Anterior cingulate cortex (tissue), 58 donors: Measurements from ENCODE around the gene ERBB2.
"Not testable (repeated sequence)": the region's sequence is repeated elsewhere in the genome, so short reads cannot be mapped to it uniquely, and the experiment has no call there.

Experiments
- DNase-seq, 58 donors: peaks; one replicate each; lab custom pipeline; 2025; lab: John Stamatoyannopoulos, UW

Gene ERBB2

GRCh38 chr17:39701012-39701783 lies 1.3 kb downstream of the ERBB2 start:
- DNase-seq: no peak

DNA sequence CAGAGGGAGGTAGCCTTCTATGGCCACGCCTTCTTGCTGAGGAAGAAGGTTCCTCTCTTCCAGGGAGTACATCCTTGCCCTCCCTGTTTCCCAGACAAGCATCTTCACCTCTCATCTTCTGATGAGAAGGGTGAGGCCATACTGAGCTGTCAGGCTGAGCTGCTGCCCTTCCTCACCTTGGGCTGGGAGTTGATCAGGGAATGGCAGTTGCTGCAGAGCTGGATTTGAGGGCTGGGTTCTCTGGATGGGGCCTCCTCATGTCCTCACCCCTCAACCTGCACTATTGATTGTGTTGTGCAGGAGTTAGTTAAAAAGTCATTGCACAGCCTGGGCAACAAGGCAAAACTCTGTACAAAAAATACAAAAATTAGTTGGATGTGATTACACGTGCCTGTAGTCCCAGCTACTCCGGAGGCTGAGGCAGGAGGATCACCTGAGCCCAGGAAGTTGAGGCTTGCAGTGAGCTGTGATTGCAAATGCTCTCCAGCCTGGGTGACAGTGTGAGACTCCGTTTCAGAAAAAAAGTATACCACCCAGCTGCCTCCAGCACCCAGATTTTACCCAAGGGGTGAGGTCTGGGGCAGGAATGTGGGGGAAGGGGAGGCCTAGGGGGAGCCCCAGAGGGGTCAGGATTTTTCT lies 2.0 kb downstream of the ERBB2 start:
- no peak for DNase-seq

DNA sequence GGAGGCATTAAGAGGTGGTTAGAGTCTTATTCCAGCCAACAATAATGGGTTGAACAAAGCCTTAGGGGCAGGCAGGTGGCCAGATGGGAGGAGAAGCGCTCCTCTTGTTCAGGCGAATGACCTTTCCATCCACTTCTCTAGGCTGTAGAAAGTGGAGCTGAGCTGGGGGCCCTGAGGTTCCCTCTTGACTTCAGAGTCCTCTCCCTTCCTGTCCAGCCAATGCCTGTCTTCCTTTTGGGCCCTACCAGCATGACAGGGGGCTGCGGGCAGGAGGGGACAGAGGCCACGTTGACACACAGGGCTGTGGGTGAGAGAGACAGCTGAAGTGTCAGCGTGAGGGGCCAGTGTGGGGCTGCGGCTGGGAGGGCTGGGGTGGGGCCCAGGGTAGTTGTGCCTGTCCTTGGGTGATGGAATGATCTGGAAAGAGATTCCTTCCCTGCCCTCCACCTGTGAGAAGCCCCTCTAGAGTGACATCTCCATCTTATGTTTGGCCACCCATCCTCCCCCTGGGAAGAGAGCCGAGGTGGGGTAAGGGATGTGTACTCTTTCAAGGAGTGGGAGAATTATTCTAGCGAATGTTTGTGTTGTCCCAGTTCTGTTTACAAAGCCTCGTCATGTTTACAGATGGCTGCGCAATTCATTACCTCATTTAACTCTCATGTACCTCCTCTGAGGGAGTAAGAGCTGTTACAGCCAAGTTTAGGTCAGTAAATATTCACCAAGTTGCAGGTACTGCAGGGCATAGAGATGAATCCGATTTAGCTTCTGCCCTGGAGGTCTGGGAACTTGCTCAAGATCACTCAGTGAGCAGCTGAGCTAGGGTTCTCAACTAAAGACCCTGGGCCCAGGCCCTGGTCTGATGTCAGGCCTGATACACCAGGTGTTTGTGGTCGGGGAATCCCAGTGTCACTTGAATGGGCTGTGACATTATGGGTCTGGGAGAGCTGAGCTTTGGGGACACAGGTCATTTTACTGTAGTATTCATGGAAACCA lies 3.3 kb downstream of the ERBB2 start:
- DNase-seq: no peak

DNA sequence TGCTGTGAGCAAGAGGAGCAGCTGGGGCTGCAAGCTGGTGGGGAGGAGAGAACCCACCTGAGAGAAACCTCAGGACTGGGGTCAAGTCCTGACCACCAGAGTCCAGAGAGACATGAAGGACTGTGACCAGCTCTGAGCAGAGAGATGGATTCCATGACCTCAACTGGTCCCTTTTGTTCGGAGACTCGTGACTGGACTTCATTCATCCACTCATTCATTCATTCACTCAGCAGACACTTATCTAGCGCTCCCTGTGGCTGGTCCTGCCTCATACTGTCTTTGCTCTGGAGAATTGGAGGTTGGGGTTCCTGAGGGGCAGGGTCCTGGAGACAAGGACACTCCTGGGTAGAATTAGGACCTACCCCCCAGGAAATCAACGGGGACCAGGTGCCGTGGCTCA lies 4.0 kb downstream of the ERBB2 start:
- no peak for DNase-seq

DNA sequence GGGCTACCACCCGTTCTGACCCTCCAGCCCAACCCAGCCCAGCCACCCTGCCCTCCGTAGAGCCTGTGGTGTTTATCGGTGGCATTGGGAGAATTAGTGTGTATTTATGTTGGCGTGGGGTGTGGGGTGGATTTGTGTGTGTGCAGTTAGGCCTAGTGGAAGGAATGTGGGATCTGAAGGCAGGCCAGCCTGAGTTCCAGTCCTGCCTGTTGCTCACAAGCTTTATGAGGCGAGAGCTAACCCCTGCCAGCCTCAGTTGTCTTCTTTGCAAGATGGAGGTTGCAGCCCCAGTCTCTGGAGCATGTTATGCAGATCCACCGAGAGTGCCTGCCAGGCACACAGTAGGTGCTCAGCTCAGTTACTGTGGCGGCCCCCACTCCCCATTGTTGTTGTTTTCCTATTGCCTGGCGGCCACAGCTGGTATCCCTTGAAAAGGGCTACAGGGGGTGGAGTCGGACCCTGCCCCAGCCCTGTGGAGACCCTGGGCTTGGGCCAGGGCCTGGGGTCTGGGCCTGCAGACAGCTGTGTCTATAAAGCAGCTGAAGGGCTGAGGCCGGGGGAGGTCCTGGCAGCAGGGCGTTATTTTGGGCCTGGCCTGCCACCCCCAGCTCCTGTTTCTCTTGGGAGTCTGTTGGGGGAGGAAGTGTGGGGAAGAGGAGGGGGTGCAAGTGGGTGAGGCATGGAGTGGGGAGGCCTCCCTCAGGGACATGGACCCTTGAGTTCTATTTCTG lies 5.1 kb downstream of the ERBB2 start:
- no peak for DNase-seq

- DNase-seq: peak in 3 of 58 donors; percentile 5 to 18 (median 10)
Measured at GRCh38 chr17:39705786-39706348, 6.0 kb downstream of the ERBB2 start.

- no peak for DNase-seq
Measured at GRCh38 chr17:39706383-39706782, 6.5 kb downstream of the ERBB2 start.

DNA sequence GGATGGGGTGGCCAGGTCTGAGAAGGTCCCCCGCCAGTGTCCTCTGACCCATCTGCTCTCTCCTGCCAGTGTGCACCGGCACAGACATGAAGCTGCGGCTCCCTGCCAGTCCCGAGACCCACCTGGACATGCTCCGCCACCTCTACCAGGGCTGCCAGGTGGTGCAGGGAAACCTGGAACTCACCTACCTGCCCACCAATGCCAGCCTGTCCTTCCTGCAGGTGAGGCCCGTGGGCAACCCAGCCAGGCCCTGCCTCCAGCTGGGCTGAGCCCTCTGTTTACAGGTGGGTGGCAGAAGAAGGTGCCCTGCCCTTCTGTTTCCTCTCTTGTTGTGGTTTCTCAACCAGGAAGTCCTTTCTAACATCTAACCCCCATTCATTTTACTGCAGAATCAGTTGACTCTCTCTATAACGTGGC lies 7.1 kb downstream of the ERBB2 start:
- no peak for DNase-seq

GRCh38 chr17:39709319-39709997 lies 9.6 kb downstream of the ERBB2 start:
- DNase-seq: no peak

DNA sequence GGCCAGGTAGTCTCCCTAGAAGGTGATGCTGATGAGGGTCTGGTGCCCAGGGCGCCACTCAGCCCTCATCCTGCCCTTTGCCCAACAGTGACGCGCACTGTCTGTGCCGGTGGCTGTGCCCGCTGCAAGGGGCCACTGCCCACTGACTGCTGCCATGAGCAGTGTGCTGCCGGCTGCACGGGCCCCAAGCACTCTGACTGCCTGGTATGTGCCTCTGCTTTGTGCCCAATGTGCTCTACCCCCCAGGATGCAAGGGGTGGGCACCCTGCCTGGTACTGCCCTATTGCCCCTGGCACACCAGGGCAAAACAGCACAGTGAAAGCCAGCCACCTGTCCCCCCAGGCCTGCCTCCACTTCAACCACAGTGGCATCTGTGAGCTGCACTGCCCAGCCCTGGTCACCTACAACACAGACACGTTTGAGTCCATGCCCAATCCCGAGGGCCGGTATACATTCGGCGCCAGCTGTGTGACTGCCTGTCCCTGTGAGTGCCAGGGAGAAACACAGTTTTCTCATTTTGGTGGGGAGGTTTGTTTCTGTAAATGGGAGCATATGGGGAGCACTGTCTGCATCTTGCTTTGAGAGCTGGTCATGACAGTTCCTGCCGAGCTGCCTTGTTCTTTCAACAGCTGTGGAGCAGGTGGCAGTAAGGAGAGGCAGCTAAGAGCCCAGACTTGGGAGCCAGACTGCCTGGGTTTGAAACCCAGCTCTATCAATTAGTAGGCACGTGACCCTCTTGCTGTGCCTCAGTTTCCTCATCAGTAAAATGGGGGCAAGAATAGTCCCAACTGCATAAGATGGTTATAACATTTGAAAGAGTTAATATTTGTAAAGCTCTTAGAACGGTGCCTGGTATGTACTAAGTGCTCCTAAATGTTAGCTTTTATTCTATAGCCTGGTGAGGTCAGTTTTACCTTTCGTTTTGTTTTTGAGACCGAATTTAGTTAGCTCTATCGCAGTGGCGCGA lies 10.4 kb downstream of the ERBB2 start:
- DNase-seq: no peak

DNA sequence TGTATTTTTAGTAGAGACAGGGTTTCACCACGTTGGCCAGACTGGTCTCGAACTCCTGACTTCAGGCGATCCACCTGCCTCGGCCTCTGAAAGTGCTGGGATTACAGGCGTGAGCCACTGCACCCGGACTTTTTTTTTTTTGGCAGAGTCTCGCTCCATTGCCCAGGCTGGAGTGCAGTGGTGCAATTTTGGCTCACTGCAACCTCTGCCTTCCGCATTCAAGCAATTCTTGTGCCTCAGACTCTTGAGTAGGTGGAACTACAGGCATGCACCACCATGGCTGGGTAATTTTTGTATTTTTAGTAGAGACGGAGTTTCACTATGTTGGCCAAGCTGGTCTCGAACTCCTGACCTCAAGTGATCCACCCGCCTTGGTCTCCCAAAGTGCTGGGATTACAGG lies 11.2 kb downstream of the ERBB2 start:
- not testable (repeated sequence) for DNase-seq

GRCh38 chr17:39711851-39712250 lies 12.0 kb downstream of the ERBB2 start:
- DNase-seq: no peak

- no peak for DNase-seq
Measured at GRCh38 chr17:39714234-39714633, 14.4 kb downstream of the ERBB2 start.

- no peak for DNase-seq
Measured at GRCh38 chr17:39715375-39716072, 15.7 kb downstream of the ERBB2 start.

- DNase-seq: no peak
Measured at GRCh38 chr17:39716073-39716818, 16.4 kb downstream of the ERBB2 start.

DNA sequence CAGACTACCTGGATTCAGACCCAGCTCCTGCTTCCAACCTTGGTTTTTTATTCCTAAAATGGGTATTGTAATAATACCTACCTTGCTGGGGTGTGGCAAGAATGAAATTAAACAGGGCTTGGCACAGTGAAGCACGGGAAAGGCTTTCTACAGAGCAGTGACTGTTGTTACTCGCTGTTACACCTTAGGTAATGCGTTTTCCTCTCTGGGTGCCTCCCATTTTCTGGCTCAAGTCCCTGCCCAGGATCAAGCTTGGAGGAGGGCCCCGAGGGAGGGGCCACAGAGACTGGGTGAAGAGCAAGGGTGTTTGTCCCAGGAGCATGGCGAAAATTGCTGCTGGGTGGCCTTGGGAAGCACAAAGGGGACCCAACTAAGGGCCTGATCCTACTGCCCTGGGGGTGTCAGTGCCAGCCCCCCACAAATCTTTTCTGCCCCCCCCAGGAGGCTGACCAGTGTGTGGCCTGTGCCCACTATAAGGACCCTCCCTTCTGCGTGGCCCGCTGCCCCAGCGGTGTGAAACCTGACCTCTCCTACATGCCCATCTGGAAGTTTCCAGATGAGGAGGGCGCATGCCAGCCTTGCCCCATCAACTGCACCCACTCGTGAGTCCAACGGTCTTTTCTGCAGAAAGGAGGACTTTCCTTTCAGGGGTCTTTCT lies 17.1 kb downstream of the ERBB2 start:
- DNase-seq: no peak
